Measurements from ENCODE around the gene DNAH10.

Gene DNAH10

DNA sequence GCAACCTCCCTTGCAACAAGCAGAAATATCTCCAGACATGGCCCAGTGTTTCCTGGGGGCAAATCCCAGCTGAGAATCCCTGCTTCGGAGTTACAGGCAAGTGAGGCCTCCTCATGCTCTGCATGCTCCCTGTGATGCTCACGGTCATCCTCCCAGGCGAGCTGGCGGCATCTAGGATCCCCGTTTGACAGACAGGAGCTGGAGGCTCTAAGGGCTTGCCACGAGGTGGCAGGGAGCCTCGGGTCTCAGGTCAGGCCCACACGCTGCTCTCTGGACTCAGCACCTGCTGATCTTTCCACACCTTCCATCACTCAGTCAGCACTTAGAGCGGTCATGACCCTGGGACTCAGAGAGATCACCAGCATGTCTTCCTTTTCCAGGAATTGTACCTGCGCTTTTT is 130.8 kb downstream of the DNAH10 start:
- no peaks in the 10 kb centered on the region for H3K9me3 ChIP-seq (ENCODE audit: insufficient read depth, low read depth, low read length)
- H2AFZ ChIP-seq (ENCODE audit: low read length), result no peak overlapping the region
- H3F3A ChIP-seq (ENCODE audit: low read depth), result no peaks in the 10 kb centered on the region
- no peak overlapping the region for H3K4me3 ChIP-seq (ENCODE audit: low read length, poor library complexity, severe bottlenecking)
- H4K20me1 ChIP-seq (ENCODE audit: insufficient read depth, low read length, poor library complexity, severe bottlenecking), result no peaks in the 10 kb centered on the region
- no peaks in the 10 kb centered on the region for H3K9me2 ChIP-seq (replicated peaks; ENCODE audit: low read depth, low read length)
- TF ChIP-seq, protein P1, sequence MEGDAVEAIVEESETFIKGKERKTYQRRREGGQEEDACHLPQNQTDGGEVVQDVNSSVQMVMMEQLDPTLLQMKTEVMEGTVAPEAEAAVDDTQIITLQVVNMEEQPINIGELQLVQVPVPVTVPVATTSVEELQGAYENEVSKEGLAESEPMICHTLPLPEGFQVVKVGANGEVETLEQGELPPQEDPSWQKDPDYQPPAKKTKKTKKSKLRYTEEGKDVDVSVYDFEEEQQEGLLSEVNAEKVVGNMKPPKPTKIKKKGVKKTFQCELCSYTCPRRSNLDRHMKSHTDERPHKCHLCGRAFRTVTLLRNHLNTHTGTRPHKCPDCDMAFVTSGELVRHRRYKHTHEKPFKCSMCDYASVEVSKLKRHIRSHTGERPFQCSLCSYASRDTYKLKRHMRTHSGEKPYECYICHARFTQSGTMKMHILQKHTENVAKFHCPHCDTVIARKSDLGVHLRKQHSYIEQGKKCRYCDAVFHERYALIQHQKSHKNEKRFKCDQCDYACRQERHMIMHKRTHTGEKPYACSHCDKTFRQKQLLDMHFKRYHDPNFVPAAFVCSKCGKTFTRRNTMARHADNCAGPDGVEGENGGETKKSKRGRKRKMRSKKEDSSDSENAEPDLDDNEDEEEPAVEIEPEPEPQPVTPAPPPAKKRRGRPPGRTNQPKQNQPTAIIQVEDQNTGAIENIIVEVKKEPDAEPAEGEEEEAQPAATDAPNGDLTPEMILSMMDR (conservative IDR thresholded peaks at IDR 0.05; ENCODE audit: low read length), result no peak
- no peak for TF ChIP-seq EZH2phosphoT487 (IDR thresholded peaks at IDR 0.05; ENCODE audit: borderline replicate concordance)
- peaks cover 3% of the 10 kb centered on the region for H3K4me1 ChIP-seq (ENCODE audit: insufficient read depth, low read length, poor library complexity, severe bottlenecking)
- H3K9ac ChIP-seq (ENCODE audit: low read depth, low read length, poor library complexity, severe bottlenecking), result no peak overlapping the region
- no peaks in the 10 kb centered on the region for H3K79me2 ChIP-seq (ENCODE audit: insufficient read depth, low read length)
- no peaks in the 10 kb centered on the region for H3K36me3 ChIP-seq (ENCODE audit: insufficient read depth, low read length)
- no peak overlapping the region for H3K4me2 ChIP-seq (ENCODE audit: low read depth, low read length, poor library complexity, severe bottlenecking)
- no peaks in the 10 kb centered on the region for H3K27me3 ChIP-seq (ENCODE audit: insufficient read depth, low read length, poor library complexity, severe bottlenecking)

DNA sequence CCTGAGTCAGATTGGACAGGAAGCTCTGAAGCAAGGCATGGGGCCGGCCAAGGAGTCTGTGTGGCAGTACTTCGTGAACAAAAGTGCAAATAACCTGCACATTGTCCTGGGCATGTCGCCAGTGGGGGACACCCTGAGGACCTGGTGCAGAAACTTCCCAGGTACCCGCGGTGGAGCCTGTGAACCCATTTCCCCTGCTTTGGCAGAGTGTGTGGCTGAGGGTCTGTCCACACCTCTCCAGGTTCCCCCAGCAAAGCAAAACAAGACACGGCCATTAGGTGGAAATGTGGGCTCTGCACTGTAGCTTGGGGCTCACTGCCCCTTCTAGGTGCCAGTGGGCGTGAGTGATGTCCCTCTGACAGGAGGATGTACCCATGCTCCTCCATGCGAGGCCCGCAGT is 131.2 kb downstream of the DNAH10 start:
- H3K9me3 ChIP-seq (ENCODE audit: insufficient read depth, low read depth, low read length), result no peaks in the 10 kb centered on the region
- no peaks in the 10 kb centered on the region for H3K36me3 ChIP-seq (ENCODE audit: insufficient read depth, low read length)
- no peaks in the 10 kb centered on the region for H3K79me2 ChIP-seq (ENCODE audit: insufficient read depth, low read length)
- H3F3A ChIP-seq (ENCODE audit: low read depth), result no peaks in the 10 kb centered on the region
- no peaks in the 10 kb centered on the region for H3K27me3 ChIP-seq (ENCODE audit: insufficient read depth, low read length, poor library complexity, severe bottlenecking)
- no peak overlapping the region for H3K4me2 ChIP-seq (ENCODE audit: low read depth, low read length, poor library complexity, severe bottlenecking)
- no peak overlapping the region for H3K9ac ChIP-seq (ENCODE audit: low read depth, low read length, poor library complexity, severe bottlenecking)
- H2AFZ ChIP-seq (ENCODE audit: low read length), result no peak overlapping the region
- H3K4me1 ChIP-seq (ENCODE audit: insufficient read depth, low read length, poor library complexity, severe bottlenecking), result peaks cover 3% of the 10 kb centered on the region
- no peak overlapping the region for H3K4me3 ChIP-seq (ENCODE audit: low read length, poor library complexity, severe bottlenecking)
- no peaks in the 10 kb centered on the region for H3K9me2 ChIP-seq (replicated peaks; ENCODE audit: low read depth, low read length)
- no peak for TF ChIP-seq EZH2phosphoT487 (IDR thresholded peaks at IDR 0.05; ENCODE audit: borderline replicate concordance)
- TF ChIP-seq, protein P1 (conservative IDR thresholded peaks at IDR 0.05; ENCODE audit: low read length), result no peak
- no peaks in the 10 kb centered on the region for H4K20me1 ChIP-seq (ENCODE audit: insufficient read depth, low read length, poor library complexity, severe bottlenecking)

DNA sequence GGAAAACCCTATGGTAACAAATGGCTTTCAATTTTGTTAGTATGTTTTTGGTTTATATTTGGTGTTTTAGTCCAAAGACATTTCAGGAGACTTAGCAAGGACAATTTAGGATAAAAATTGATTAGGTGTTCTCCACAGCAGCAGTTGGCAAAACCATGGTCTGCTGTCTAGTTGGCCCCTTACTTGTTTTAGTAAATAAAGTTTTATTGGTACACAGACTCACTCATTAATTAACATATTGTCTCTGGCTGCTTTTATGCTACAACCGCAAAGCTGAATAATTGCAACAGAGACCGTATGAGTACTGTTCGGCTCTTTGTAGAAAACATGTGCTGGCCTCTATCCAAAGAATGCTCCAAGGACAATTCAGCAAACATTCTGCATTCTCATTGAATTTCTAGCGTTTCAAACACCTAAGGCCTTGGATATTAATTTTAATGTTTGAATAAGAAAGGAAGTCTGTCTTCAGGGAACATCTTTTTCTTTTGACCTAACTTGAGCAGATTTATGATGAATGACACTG is 132.8 kb downstream of the DNAH10 start:
- H3K4me3 ChIP-seq (ENCODE audit: low read length, poor library complexity, severe bottlenecking), result no peak overlapping the region
- H3F3A ChIP-seq (ENCODE audit: low read depth), result no peaks in the 10 kb centered on the region
- H3K9me2 ChIP-seq (replicated peaks; ENCODE audit: low read depth, low read length), result no peaks in the 10 kb centered on the region
- H3K4me2 ChIP-seq (ENCODE audit: low read depth, low read length, poor library complexity, severe bottlenecking), result no peak overlapping the region
- no peak overlapping the region for H3K9ac ChIP-seq (ENCODE audit: low read depth, low read length, poor library complexity, severe bottlenecking)
- no peaks in the 10 kb centered on the region for H3K36me3 ChIP-seq (ENCODE audit: insufficient read depth, low read length)
- no peaks in the 10 kb centered on the region for H4K20me1 ChIP-seq (ENCODE audit: insufficient read depth, low read length, poor library complexity, severe bottlenecking)
- peaks cover 3% of the 10 kb centered on the region for H3K4me1 ChIP-seq (ENCODE audit: insufficient read depth, low read length, poor library complexity, severe bottlenecking)
- no peak overlapping the region for H2AFZ ChIP-seq (ENCODE audit: low read length)
- H3K79me2 ChIP-seq (ENCODE audit: insufficient read depth, low read length), result no peaks in the 10 kb centered on the region
- no peaks in the 10 kb centered on the region for H3K27me3 ChIP-seq (ENCODE audit: insufficient read depth, low read length, poor library complexity, severe bottlenecking)
- TF ChIP-seq, protein P1 (conservative IDR thresholded peaks at IDR 0.05; ENCODE audit: low read length), result no peak
- TF ChIP-seq EZH2phosphoT487 (IDR thresholded peaks at IDR 0.05; ENCODE audit: borderline replicate concordance), result no peak
- no peaks in the 10 kb centered on the region for H3K9me3 ChIP-seq (ENCODE audit: insufficient read depth, low read depth, low read length)

Measured in Loucy (cell line).